K562 (cell line): ENCODE results near the gene CTNS. TPM values are rescaled to one million over a fixed set of nuclear protein-coding genes. Genes with fewer than 3 reads are reported as not detected.

ENCODE experiments used
- ATAC-seq: fragments of 200-7000 bp; cut with Tn5 transposase; 3 replicates; pipeline ENCODE4 v1.9.1; 2020; ENCODE audit warnings: moderate library complexity
- BruUV-seq: library from RNA; stranded (reverse); fragments of 400-500 nt; replicated peaks from 2 replicates; lab custom pipeline; 2021; lab: Mats Ljungman, UMichigan
- CTCF ChIA-PET: fragments of 300-600 bp; formaldehyde crosslinking; extraction: SDS; loops from one replicate; lab custom pipeline; 2021; ENCODE audit warnings: low intra/inter-chr PET ratio; lab: Yijun Ruan, JAX
- POLR2A ChIA-PET: fragments of 300-600, 350-650 bp; sonication (Branson Sonifier 250); formaldehyde crosslinking; extraction: SDS; loops from one replicate; lab custom pipeline; 2021; ENCODE audit warnings: antibody characterized with exemption, inconsistent platforms; lab: Yijun Ruan, JAX
- DNase-seq, 4 experiments: peaks; one replicate each; pipeline versions ENCODE4 v3.0.0 to v3.0.0-alpha.2; 2011 to 2018; ENCODE audit warnings: low spot score in 3 of 4, mixed read lengths in 3 of 4; ENCODE audit errors: extremely low read depth in 1 of 4
- FAIRE-seq: peaks from 2 replicates; lab custom pipeline; 2011; peaks lifted over from hg19 to GRCh38; lab: Jason Lieb, UNC
- H2AFZ ChIP-seq: 2 replicates; pipeline ENCODE4 v1.6.0; 2011; ENCODE audit warnings: low read depth, low read length, control low read depth, inconsistent platforms
- H3K27ac ChIP-seq: fragments of 200-600 bp; 3 replicates; pipeline ENCODE4 v1.8.0; 2011; ENCODE audit warnings: low read depth, mild to moderate bottlenecking, control low read depth, inconsistent platforms, low read length, moderate library complexity, mixed read lengths; ENCODE audit errors: extremely low read depth
- H3K27me3 ChIP-seq, 2 experiments: fragments of 300-600 bp in 1 of 2; 2 replicates in 1 of 2; 3 replicates in 1 of 2; pipeline versions ENCODE4 v1.6.0 to v1.8.0; 2011; ENCODE audit warnings: inconsistent platforms in 2 of 2, low read length in 2 of 2, mild to moderate bottlenecking in 1 of 2, mixed read lengths in 1 of 2, moderate library complexity in 1 of 2; ENCODE audit not compliant: control insufficient read depth in 2 of 2, insufficient read depth in 2 of 2
- H3K36me3 ChIP-seq: fragments of 300-600 bp; 3 replicates; pipeline ENCODE4 v1.8.0; 2011; ENCODE audit warnings: mild to moderate bottlenecking, low read length, inconsistent platforms; ENCODE audit not compliant: control insufficient read depth, insufficient read depth
- H3K4me1 ChIP-seq, 2 experiments: fragments of 200-600 bp in 1 of 2; replicated peaks in 1 of 2; 2 replicates in 1 of 2; 3 replicates in 1 of 2; pipeline versions ENCODE4 v1.5.1 to v1.8.0; 2011; ENCODE audit warnings: inconsistent platforms in 2 of 2, low read length in 2 of 2, mild to moderate bottlenecking in 1 of 2, mixed read lengths in 1 of 2, moderate library complexity in 1 of 2; ENCODE audit not compliant: control insufficient read depth in 2 of 2, insufficient read depth in 2 of 2
- H3K4me2 ChIP-seq: 2 replicates; pipeline ENCODE4 v1.6.1; 2011; ENCODE audit warnings: low read length, control low read depth, inconsistent platforms, mixed read lengths; ENCODE audit not compliant: insufficient read depth
- H3K4me3 ChIP-seq: fragments of 200-600 bp; sonication (generic), shearing (Covaris generic); 2 replicates; pipeline ENCODE4 v1.5.1; 2016; ENCODE audit warnings: control low read depth, inconsistent platforms
- H3K79me2 ChIP-seq: fragments of 200-600 bp; 3 replicates; pipeline ENCODE4 v1.8.0; 2011; ENCODE audit warnings: low read length, inconsistent platforms; ENCODE audit not compliant: control insufficient read depth, insufficient read depth
- H3K9ac ChIP-seq, 2 experiments: 2 replicates each; pipeline versions ENCODE4 v1.6.0 to v1.6.1; 2011; ENCODE audit warnings: low read depth in 2 of 2, low read length in 2 of 2, control low read depth in 1 of 2, inconsistent platforms in 1 of 2, mild to moderate bottlenecking in 1 of 2, mixed read lengths in 1 of 2; ENCODE audit not compliant: insufficient read depth in 1 of 2
- H3K9me1 ChIP-seq: one replicate; pipeline ENCODE4 v1.6.0; 2011; ENCODE audit warnings: inconsistent platforms, mild to moderate bottlenecking, low read length, moderate library complexity; ENCODE audit not compliant: control insufficient read depth, insufficient read depth
- H3K9me3 ChIP-seq: replicated peaks from 2 replicates; pipeline ENCODE4 v1.5.1; 2011; ENCODE audit warnings: low read depth, low read length, inconsistent platforms; ENCODE audit not compliant: control insufficient read depth, insufficient read depth
- H4K20me1 ChIP-seq: replicated peaks from 2 replicates; pipeline ENCODE4 v1.6.1; 2011; ENCODE audit warnings: low read length, inconsistent platforms, mixed read lengths; ENCODE audit not compliant: control insufficient read depth, insufficient read depth
- ATF2 ChIP-seq: sonication (generic); formaldehyde crosslinking; IDR thresholded peaks from 2 replicates; pipeline ENCODE4 v1.8.1; 2022; ENCODE audit warnings: missing genetic modification reagents
- JUNB ChIP-seq: fragments of 450-650 bp; formaldehyde crosslinking; conservative IDR thresholded peaks from 2 replicates; pipeline ENCODE4 v1.4.0; 2020; ENCODE audit warnings: mild to moderate bottlenecking
- MAFF ChIP-seq: IDR thresholded peaks from 2 replicates; pipeline ENCODE4 v1.6.1; 2012; ENCODE audit warnings: low read length, improper control_type of control experiment
- OTX1 ChIP-seq: fragments of 450-650 bp; formaldehyde crosslinking; IDR thresholded peaks from 2 replicates; pipeline ENCODE4 v1.4.0; 2022; ENCODE audit warnings: mild to moderate bottlenecking
- RBM34 ChIP-seq: fragments of 200-400 bp; formaldehyde crosslinking; IDR thresholded peaks from 2 replicates; pipeline ENCODE4 v1.6.1; 2018; ENCODE audit warnings: low read length, borderline replicate concordance; ENCODE audit not compliant: insufficient read depth
- TCFL5 ChIP-seq: fragments of 250-450 bp; sonication (Bioruptor Pico); conservative IDR thresholded peaks from 2 replicates; pipeline ENCODE4 v1.6.1; 2021; ENCODE audit warnings: mild to moderate bottlenecking, moderate library complexity, matching md5 sums
- ZBTB17 ChIP-seq: fragments of 450-650 bp; formaldehyde crosslinking; IDR thresholded peaks from 2 replicates; pipeline ENCODE4 v1.4.0; 2020; ENCODE audit warnings: mild to moderate bottlenecking
- ZNF263 ChIP-seq: sonication (generic); formaldehyde crosslinking; IDR thresholded peaks from 2 replicates; pipeline ENCODE4 v1.8.0; 2022; ENCODE audit warnings: mild to moderate bottlenecking, missing genetic modification reagents, borderline replicate concordance
- ZNF609 ChIP-seq: sonication (generic); formaldehyde crosslinking; IDR thresholded peaks from 2 replicates; pipeline ENCODE4 v1.8.1; 2023; ENCODE audit warnings: missing genetic modification reagents, mild to moderate bottlenecking, borderline replicate concordance
- ZNF77 ChIP-seq: fragments of 250-450 bp; sonication (Bioruptor Pico); IDR thresholded peaks from 2 replicates; pipeline ENCODE4 v1.5.0; 2020
- WGBS: fragments of 100-300 bp; shearing (Covaris generic); methylation state at CpG from one replicate; pipeline ENCODE4 v1.1.6; 2016; ENCODE audit warnings: low coverage, mixed read lengths; ENCODE audit not compliant: insufficient coverage; ENCODE audit errors: missing lambda C conversion rate; 5-methylcytosine and 5-hydroxymethylcytosine counted together
- in situ Hi-C: fragments of 300-500 bp; cut with MboI; formaldehyde crosslinking; loops from 4 replicates; pipeline ENCODE4 v1.15.0; 2018; ENCODE audit warnings: inconsistent platforms, mixed read lengths
- intact Hi-C: fragments of 100-400 bp; cut with micrococcal nuclease; formaldehyde crosslinking; loops from 2 replicates; pipeline ENCODE4 v1.14.2; 2022
- polyA plus RNA-seq, 8 experiments: library from polyadenylated mRNA; depleted of rRNA in 4 of 8; stranded (reverse) in 5 of 8; unstranded in 3 of 8; fragments of >200 nt; fragmentation: Nextera tagmentation in 2 of 8; fragmentation: Illumina TruSeq in 1 of 8; extraction: Ambion mirVana in 2 of 8; extraction: Trizol in 1 of 8; gene quantifications; 2 replicates each; pipeline versions ENCODE4 v1.2.1 to v1.2.3, GENCODE V29; 2011 to 2014; ENCODE audit warnings: inconsistent platforms in 1 of 8, missing spikeins in 1 of 8
- total RNA-seq, 7 experiments: library from RNA; depleted of rRNA in 6 of 7; stranded (reverse); fragments of >200 nt in 6 of 7; fragmentation: Illumina TruSeq in 2 of 7; extraction: Trizol in 2 of 7; gene quantifications; 2 replicates each; pipeline versions ENCODE4 v1.2.1 to v1.2.3, GENCODE V29; 2011 to 2021; ENCODE audit warnings: low replicate concordance in 1 of 7
- TF ChIP-seq, protein P1 (sequence below), 2 experiments: fragments of 450-650 bp; conservative IDR thresholded peaks; 2 replicates each; pipeline ENCODE4 v1.6.1; 2017; ENCODE audit warnings: mild to moderate bottlenecking in 2 of 2, moderate library complexity in 2 of 2
- TF ChIP-seq, protein P2 (sequence below): fragments of 450-650 bp; formaldehyde crosslinking; IDR thresholded peaks from 2 replicates; pipeline ENCODE4 v1.4.0; 2022; ENCODE audit warnings: missing genetic modification characterization
- TF ChIP-seq, protein P3 (sequence below): fragments of 250-450 bp; sonication (Bioruptor Pico); IDR thresholded peaks from 2 replicates; pipeline ENCODE4 v1.6.1; 2021; ENCODE audit warnings: mild to moderate bottlenecking

The CTNS gene
- total and polyA plus RNA-seq, 9 of the 15 experiments (the other 6 are each of a cell fraction or from before 2014, with no cell fraction given): 0.66 to 8.4 (median 4.9) TPM

- intact Hi-C loops: loop anchor here (10.0 kb wide), 1 partner anchor 636 kb away; no protein-coding TSS in a partner anchor
- in situ Hi-C loops: loop anchor here (5.0 kb wide), 1 partner anchor 51 kb away; no protein-coding TSS in a partner anchor
- FAIRE-seq (no peak), DNase-seq (no peak), ATAC-seq (no peak)
- Histone ChIP-seq H3K36me3 (no peaks in the 10 kb centered on the region), H3K4me1 (peaks cover 0 to 23% of the 10 kb centered on the region in 2 experiments; a peak in 2 of 5 replicates), H3K79me2 (no peaks in the 10 kb centered on the region), H3K9me1 (no peaks in the 10 kb centered on the region), H3K27ac (no peak overlapping the region), H3K4me2 (no peak overlapping the region), H3K9ac (no peak overlapping the region), H4K20me1 (no peaks in the 10 kb centered on the region), H3K9me3 (no peaks in the 10 kb centered on the region), H3K4me3 (no peak overlapping the region), H2AFZ (no peak overlapping the region), H3K27me3 (peaks cover 0 to 17% of the 10 kb centered on the region in 2 experiments; a peak in 2 of 5 replicates)
- WGBS: 26% methylated on average over 6 of the region's 12 CpGs
- POLR2A ChIA-PET: no interaction called here
- CTCF ChIA-PET: no interaction called here
- BruUV-seq: no TSS peak
- TF ChIP-seq, protein P1, sequence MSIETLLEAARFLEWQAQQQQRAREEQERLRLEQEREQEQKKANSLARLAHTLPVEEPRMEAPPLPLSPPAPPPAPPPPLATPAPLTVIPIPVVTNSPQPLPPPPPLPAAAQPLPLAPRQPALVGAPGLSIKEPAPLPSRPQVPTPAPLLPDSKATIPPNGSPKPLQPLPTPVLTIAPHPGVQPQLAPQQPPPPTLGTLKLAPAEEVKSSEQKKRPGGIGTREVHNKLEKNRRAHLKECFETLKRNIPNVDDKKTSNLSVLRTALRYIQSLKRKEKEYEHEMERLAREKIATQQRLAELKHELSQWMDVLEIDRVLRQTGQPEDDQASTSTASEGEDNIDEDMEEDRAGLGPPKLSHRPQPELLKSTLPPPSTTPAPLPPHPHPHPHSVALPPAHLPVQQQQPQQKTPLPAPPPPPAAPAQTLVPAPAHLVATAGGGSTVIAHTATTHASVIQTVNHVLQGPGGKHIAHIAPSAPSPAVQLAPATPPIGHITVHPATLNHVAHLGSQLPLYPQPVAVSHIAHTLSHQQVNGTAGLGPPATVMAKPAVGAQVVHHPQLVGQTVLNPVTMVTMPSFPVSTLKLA (conservative IDR thresholded peaks at IDR 0.05): no peak
- TF ChIP-seq ZNF263 (CRISPR knock-in tag) (no peak), MAFF (no peak), RBM34 (no peak), ATF2 (CRISPR knock-in tag) (no peak), ZBTB17 (no peak), ZNF609 (no peak), OTX1 (no peak), ZNF77 (CRISPR knock-in tag) (no peak), JUNB (no peak), TCFL5 (CRISPR knock-in tag) (no peak)
- TF ChIP-seq, protein P2, sequence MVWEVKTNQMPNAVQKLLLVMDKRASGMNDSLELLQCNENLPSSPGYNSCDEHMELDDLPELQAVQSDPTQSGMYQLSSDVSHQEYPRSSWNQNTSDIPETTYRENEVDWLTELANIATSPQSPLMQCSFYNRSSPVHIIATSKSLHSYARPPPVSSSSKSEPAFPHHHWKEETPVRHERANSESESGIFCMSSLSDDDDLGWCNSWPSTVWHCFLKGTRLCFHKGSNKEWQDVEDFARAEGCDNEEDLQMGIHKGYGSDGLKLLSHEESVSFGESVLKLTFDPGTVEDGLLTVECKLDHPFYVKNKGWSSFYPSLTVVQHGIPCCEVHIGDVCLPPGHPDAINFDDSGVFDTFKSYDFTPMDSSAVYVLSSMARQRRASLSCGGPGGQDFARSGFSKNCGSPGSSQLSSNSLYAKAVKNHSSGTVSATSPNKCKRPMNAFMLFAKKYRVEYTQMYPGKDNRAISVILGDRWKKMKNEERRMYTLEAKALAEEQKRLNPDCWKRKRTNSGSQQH (CRISPR knock-in tag): no peak
- TF ChIP-seq, protein P3, sequence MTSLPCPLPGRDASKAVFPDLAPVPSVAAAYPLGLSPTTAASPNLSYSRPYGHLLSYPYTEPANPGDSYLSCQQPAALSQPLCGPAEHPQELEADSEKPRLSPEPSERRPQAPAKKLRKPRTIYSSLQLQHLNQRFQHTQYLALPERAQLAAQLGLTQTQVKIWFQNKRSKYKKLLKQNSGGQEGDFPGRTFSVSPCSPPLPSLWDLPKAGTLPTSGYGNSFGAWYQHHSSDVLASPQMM (CRISPR knock-in tag): no peak
These were observed 44.5 kb downstream of the CTNS start for GRCh38 chr17:3681057-3681456.
